ENCODE results near the gene PLSCR2. TPM values are rescaled to one million over a fixed set of nuclear protein-coding genes. Genes with fewer than 3 reads are reported as not detected.
A peak's percentile ranks its signal among the peaks of the same experiment; 100 is the strongest.

The PLSCR2 gene
- total and polyA plus RNA-seq, 2 of the 8 experiments (the other 6 are each of a cell fraction or from before 2014, with no cell fraction given), result not detected

GRCh38 chr3:146471012-146471411, 1.7 kb upstream of the PLSCR2 start:
- Histone ChIP-seq H4K5ac (ENCODE audit: insufficient read length, low read depth, low read length) (no peak overlapping the region), H4K8ac (ENCODE audit: extremely low read depth, insufficient read depth, low read length) (no peak overlapping the region), H3K18ac (ENCODE audit: extremely low read depth, low read length) (no peak overlapping the region), H3K4me3 (ENCODE audit: extremely low read depth in 1 of 4, insufficient read depth in 2 of 4, low read depth in 3 of 4, low read length in 4 of 4) (no peak overlapping the region), H2BK120ac (replicated peaks; ENCODE audit: low read depth, low read length) (no peak overlapping the region), H3K9me3 (ENCODE audit: insufficient read depth in 2 of 2, low read depth in 1 of 2, low read length in 1 of 2) (no peaks in the 10 kb centered on the region), H2AFZ (ENCODE audit: low read length) (no peak overlapping the region), H3K14ac (ENCODE audit: insufficient read length) (no peak overlapping the region), H2BK5ac (ENCODE audit: low read depth, low read length) (no peak overlapping the region), H3K9ac (replicated peaks in 1 of 4; ENCODE audit: extremely low read depth in 1 of 4, low read depth in 3 of 4, low read length in 3 of 4) (no peak overlapping the region), H3K79me1 (ENCODE audit: low read depth, low read length) (no peaks in the 10 kb centered on the region), H3K79me2 (ENCODE audit: control insufficient read depth in 1 of 2, insufficient read depth in 2 of 2, low read length in 2 of 2) (no peaks in the 10 kb centered on the region), H3K27me3 (replicated peaks in 1 of 4; ENCODE audit: control insufficient read depth in 3 of 4, extremely low read depth in 1 of 4, insufficient read depth in 3 of 4, low read length in 3 of 4) (no peaks in the 10 kb centered on the region), H2BK15ac (ENCODE audit: low read length) (no peak overlapping the region), H2BK12ac (ENCODE audit: low read depth, low read length) (no peak overlapping the region), H3K27ac (ENCODE audit: low read depth, low read length) (no peak overlapping the region), H4K91ac (replicated peaks; ENCODE audit: insufficient read length, low read length) (no peak overlapping the region), H3K23ac (ENCODE audit: insufficient read length) (no peak overlapping the region), H3K56ac (replicated peaks; ENCODE audit: insufficient read length, low read depth, low read length) (no peak overlapping the region), H3K23me2 (ENCODE audit: low read depth, low read length) (no peaks in the 10 kb centered on the region), H3K4ac (replicated peaks; ENCODE audit: insufficient read length, low read depth, low read length) (no peak overlapping the region), H2BK20ac (ENCODE audit: low read length) (no peak overlapping the region), H3K4me1 (replicated peaks in 1 of 4; ENCODE audit: control insufficient read depth in 3 of 4, insufficient read depth in 4 of 4, low read length in 3 of 4) (peaks cover 0 to 3% (median 0%) of the 10 kb centered on the region in 4 experiments; a peak in 1 of 7 replicates), H3K4me2 (ENCODE audit: insufficient read depth in 1 of 2, low read depth in 2 of 2, low read length in 2 of 2) (peak overlapping the region in 1 of 2 experiments; percentile 88; a peak in 1 of 4 replicates), H4K20me1 (replicated peaks in 1 of 2; ENCODE audit: control insufficient read depth in 1 of 2, insufficient read depth in 2 of 2, low read length in 2 of 2) (no peaks in the 10 kb centered on the region), H2AK5ac (ENCODE audit: low read depth, low read length) (no peak overlapping the region), H3K36me3 (ENCODE audit: control insufficient read depth in 2 of 4, insufficient read depth in 4 of 4, low read length in 3 of 4) (no peaks in the 10 kb centered on the region)
- 94% methylated on average over 1 of the region's 1 CpG; no CpG with 5 or more reads in 1 of the 2 experiments for WGBS, 2 experiments (ENCODE audit: extremely low coverage in 1 of 2, insufficient coverage in 1 of 2, insufficient read length in 1 of 2, insufficient replicate concordance in 2 of 2, low coverage in 1 of 2, low lambda C conversion rate in 2 of 2, missing lambda C conversion rate in 1 of 2)
- ChIA-PET CTCF (ENCODE audit: partially characterized antibody) (no interaction called here), POLR2A (ENCODE audit: partially characterized antibody) (no interaction called here)
- DNase-seq (ENCODE audit: low read depth in 1 of 2, low spot score in 2 of 2) (no peak), FAIRE-seq (no peak)
- no peak for TF ChIP-seq SIX5 (IDR thresholded peaks at IDR 0.05; ENCODE audit: low read depth, low read length)
- no peak for TF ChIP-seq EZH2 (IDR thresholded peaks at IDR 0.05; ENCODE audit: low read depth, low read length, severe bottlenecking)
- no peak for TF ChIP-seq SP1 (IDR thresholded peaks at IDR 0.05; ENCODE audit: low read depth, low read length)
- no peak for TF ChIP-seq TAF1 (IDR thresholded peaks at IDR 0.05; ENCODE audit: low read depth, low read length)
- no peak for TF ChIP-seq TBP (IDR thresholded peaks at IDR 0.05; ENCODE audit: low read depth, low read length)
- TF ChIP-seq TCF12 (IDR thresholded peaks at IDR 0.05; ENCODE audit: low read depth, low read length), result no peak
- TF ChIP-seq RXRA (IDR thresholded peaks at IDR 0.05; ENCODE audit: insufficient read depth, low read depth, low read length), result no peak
- TF ChIP-seq BCL11A (IDR thresholded peaks at IDR 0.05; ENCODE audit: low read depth in 2 of 2, low read length in 2 of 2), result no peak
